ENCODE results near the gene PRR18.

GRCh38 chr6:166297606-166298005 lies 10.6 kb downstream of the PRR18 start:
- no peak for TF ChIP-seq CTCF (conservative IDR thresholded peaks at IDR 0.05)
- no peak for TF ChIP-seq ZFX (IDR thresholded peaks at IDR 0.05)

Data from C4-2B (cell line).